ENCODE results near the gene CNTN4. TPM values are rescaled to one million over a fixed set of nuclear protein-coding genes. Genes with fewer than 3 reads are reported as not detected.

CNTN4 gene
- total RNA-seq, 1 donor from 2014 or later, result not detected

DNA sequence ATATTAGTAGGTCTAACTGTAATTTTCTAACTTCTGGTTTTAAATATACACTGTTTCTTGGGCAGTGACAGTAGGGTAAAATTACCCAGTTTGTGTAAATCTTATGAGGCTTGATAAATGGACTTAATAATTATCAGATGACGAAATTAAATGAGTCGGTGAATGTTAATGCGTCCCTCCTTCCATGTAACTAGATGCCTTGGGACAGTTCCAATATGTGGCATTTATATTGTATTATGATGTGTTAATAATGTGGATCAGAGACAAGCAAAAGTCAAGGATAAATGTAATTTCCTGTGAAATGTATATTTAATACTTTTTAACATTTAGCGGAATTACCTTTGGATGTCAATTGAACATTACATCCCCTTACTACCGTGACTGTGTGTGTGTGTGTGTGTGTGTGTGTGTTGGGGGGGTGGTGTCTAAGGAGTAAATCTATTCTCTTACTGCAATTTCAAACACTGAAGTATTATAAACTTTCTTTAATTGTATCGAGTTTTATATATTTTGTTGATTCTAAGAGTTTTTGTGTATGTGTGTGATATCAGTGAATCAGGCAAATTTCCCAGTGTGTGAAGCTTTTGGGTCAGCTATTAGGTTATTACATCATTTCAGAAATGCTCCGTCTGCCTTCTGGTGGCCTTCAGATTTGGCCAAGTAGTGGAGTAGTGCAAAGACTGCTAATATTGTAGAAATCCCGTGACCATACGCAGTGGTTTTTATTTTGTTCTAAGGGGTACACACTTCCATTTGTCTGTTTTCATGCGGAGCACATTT is 50.1 kb downstream of the CNTN4 start:
- intact Hi-C loops (cut with micrococcal nuclease), result no loop called here

DNA sequence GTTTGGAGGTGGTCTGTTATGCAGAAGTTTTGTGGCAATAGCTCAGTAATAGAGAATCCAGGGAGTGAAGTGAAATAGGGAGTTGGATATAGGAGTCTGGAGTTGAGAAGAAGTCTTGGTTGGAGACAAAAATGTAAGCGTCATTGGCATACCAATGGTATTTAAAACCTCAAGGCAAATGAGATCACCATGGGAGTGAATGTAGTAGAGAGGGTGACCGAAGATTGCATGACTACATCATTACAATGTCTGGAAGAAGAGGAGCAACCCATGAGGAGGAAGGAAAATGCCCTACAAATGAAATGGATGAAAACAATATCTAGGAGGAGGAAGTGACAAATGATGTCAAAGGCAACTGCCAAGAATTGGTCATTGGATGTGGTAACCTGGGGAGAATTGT is 54.4 kb downstream of the CNTN4 start:
- intact Hi-C loops (cut with micrococcal nuclease), result no loop called here

DNA sequence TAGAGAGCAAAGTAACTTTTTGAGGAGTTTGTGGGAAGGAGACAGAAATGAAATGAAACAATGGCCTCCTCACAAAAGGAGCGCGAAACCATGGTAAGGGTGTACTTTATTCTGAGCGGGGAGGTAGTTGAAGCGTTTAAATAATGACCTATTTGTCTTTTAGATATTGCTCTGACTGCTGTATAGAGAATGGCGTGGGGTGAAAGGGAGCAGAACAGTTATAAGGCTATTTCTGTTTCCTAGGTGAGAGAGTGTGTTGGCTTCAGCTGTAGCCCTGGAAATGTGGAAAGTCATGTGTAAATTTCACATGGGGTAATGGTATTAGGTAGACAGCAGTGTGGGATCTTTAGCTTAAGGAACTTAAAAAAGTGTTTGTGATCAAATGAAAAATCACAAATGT is 54.9 kb downstream of the CNTN4 start:
- intact Hi-C loops (cut with micrococcal nuclease), result no loop called here

DNA sequence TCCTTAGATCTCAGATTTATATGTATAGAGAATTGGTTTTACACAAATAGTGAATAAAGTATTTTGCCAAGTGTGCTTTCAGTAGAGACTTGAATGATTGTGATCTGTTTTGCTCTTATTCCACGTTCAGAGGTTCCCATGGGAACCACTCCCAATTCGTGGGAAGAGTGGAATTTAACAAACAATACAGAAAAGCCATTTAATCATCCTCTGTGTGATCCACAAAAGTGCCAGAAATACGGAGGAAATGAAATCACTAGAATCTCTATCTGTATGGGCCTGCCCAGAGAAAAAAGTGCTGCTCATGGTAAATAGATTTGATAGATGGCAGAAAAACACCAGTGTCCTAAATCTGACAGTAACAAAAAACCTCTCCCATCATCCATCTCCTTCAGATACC is 56.0 kb downstream of the CNTN4 start:
- intact Hi-C loops (cut with micrococcal nuclease), result no loop called here

GRCh38 chr3:2156244-2156847 is 57.7 kb downstream of the CNTN4 start:
- intact Hi-C loops (cut with micrococcal nuclease), result no loop called here

GRCh38 chr3:2158828-2159227 is 60.2 kb downstream of the CNTN4 start:
- intact Hi-C loops (cut with micrococcal nuclease), result no loop called here

GRCh38 chr3:2166552-2166951 is 67.9 kb downstream of the CNTN4 start:
- intact Hi-C loops (cut with micrococcal nuclease), result no loop called here

DNA sequence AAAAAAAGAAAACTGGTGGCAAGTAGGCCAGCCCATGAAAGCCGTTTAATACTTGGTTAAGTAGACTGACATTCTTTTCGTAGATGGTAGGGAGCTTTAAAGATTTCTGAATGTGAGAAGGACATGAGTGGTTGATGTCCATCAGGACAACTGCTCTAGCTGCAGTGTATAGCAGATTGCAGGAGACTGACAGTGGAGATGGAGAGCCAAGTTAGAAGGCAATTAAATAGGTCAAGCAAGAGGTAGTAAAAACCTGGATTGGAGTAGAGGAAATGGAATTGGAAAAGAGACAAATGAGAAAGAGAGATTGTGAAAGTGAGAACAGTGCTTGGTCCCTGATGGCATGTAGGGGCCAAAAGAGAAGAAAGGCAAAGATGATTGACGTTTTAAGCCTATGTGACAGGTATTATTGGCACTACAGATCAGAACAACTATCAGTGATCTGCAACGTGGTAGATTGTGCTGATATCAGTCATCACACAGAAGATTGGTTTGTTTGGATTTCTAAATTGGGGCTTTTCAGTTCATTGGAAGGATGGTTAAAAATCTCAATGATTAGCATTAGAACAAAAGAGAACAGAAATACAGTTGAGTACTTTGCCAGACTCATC is 74.0 kb downstream of the CNTN4 start:
- intact Hi-C loops (cut with micrococcal nuclease), result no loop called here

GRCh38 chr3:2180634-2181033 is 82.0 kb downstream of the CNTN4 start:
- intact Hi-C loops (cut with micrococcal nuclease), result no loop called here

DNA sequence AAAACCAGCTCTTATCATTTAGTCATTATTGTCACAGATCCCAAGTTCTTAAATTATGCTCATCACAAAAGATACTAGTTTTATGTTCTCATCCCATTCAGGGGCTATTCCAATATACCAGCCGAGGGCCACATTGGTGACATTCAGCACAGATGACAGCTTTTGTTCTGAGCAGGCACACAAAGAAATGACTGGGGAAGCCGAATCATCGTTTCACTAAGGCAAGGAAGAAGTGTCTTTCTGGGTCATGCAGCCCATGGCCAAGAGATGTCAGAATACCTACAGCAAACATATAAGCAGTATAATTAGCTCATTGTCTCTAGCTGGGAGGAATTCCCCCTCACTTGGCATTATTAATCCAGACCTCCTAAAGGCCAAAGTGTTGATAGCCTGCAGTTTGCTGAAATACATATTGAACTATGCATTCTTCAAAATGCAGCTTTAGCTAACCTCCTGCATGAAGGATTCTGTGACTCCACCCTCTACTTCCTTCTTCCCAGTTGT is 100.2 kb downstream of the CNTN4 start:
- intact Hi-C loops (cut with micrococcal nuclease), result no loop called here

DNA sequence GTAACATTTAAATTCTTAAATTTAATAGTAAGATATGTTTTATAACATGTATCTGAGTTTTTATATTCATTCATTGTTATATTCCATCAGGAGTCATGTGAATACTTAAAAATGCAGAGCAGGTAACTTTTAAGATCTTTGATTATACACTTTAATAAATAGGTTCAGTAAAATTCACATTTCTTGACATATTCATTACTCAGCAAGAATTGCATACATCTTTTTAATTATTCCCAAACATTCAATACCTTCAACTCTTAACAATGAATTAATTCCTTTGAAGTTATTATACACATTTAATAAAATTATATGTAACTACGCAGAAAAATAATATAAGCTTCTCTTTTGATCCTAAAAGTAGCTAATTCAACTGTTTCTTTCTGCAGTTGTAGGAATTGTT is 105.4 kb downstream of the CNTN4 start:
- intact Hi-C loops (cut with micrococcal nuclease), result no loop called here

- intact Hi-C loops (cut with micrococcal nuclease), result no loop called here
Observed at GRCh38 chr3:2205692-2206091, 107.0 kb downstream of the CNTN4 start.

DNA sequence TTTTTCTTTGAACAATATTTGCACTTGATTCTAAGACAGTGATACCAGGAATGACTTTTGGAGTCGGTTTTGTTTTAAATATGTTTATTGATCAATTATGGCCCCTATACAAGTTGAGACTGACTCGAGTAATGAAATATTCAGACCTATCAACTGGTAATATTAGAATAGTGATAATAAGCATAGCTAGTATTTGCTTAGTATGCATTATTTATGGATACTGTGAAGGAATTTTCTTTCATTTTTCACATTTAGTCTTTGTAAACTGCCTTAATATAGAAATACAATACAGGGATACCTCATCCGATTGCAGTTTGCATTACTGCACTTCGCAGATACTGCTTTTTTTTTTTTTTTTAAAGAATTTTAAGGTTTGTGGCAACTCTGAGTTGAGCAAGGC is 107.9 kb downstream of the CNTN4 start:
- intact Hi-C loops (cut with micrococcal nuclease), result no loop called here

DNA sequence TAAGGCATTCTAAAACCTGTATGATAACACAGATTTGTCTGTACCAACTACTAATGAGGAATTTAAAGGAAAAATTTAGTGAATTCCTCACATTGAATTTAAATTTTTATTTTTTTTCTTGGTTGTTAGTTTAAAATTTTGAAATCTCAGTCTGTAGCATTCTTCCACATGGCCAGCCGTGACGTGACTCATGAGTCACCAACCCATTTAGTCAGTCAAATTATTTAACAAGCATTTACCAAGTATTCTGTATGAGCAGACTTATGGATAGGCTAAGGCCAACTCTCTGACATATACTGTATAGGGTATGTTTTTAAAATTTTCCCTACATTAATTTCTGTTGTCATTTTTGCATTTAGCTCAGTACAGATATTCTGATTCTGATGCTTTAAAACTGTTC is 112.9 kb downstream of the CNTN4 start:
- intact Hi-C loops (cut with micrococcal nuclease), result no loop called here

DNA sequence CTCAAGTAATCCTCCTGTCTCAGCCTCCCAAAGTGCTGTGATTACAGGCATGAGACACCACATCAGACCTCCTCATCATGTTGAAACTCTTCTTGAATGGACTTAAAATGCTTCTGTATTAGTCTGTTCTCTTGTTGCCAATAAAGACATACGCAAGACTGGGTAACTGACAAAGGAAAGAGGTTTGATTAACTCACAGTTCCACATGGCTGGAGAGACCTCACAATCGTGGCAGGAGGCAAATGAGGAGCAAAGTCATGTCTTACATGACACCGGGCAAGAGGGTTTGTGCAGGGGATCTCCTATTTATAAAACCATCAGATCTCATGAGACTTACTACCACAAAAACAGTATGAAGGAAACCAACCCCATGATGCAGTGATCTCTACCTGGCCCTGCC is 113.5 kb downstream of the CNTN4 start:
- intact Hi-C loops (cut with micrococcal nuclease), result no loop called here

DNA sequence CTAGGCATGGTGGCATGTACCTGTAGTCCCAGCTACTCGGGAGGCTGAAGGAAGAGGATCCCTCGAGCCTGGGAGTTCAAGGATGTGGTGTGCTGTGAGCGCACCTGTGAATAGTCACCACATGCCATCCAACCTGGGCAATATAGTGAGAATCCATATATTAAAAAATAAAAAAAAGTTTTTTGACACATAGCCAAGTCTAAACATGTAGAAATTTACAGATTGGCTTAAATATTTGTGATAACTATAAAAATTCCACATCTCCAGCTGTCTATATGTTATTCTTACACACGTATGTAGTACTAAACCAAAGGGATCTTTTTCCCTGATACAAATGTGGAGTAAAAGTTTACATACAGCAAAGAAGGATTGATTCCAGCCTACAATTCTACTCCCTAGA is 119.7 kb downstream of the CNTN4 start:
- intact Hi-C loops (cut with micrococcal nuclease), result no loop called here

DNA sequence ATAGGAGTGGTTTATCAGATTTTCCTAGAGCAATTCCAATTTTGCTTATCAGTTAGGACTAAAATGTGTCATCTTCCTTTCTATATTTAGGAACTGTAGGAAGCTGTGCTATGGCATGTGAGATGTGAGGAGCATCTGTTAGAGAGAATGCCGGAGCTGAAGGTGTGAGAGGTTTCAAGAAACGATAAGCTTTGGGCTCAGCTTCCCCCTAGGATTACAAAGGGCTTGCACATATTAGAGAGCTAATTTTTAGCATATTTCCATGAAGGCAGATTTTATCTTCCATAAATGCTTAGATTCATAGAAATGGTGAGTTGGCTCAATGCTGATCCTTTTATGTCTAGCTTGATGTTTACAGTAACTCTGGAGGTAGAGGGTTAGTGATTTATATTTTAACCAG is 120.2 kb downstream of the CNTN4 start:
- intact Hi-C loops (cut with micrococcal nuclease), result no loop called here

GRCh38 chr3:2236203-2236602 is 137.5 kb downstream of the CNTN4 start:
- intact Hi-C loops (cut with micrococcal nuclease), result no loop called here

DNA sequence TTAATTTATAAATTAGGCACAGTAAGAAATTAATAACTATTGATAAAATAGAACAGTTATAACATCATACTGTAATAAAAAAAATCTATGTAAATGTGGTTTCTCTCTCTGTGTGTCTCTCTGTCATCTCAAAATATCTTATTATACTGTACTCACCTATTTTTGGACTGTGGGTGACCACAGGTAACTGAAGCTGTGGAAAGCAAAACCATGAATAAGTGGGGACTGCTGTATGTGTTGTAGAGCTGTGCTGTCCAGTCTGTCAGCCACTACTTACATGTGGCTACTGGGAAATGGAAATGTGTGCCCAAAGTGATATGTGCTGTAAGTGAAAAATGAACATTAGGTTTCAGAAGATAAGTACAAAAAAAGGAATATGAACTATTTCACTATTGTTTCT is 145.5 kb downstream of the CNTN4 start:
- intact Hi-C loops (cut with micrococcal nuclease), result no loop called here

GRCh38 chr3:2246873-2247648 is 148.4 kb downstream of the CNTN4 start:
- intact Hi-C loops (cut with micrococcal nuclease), result no loop called here

GRCh38 chr3:2247831-2248230 is 149.2 kb downstream of the CNTN4 start:
- intact Hi-C loops (cut with micrococcal nuclease), result no loop called here

GRCh38 chr3:2250783-2251182 is 152.1 kb downstream of the CNTN4 start:
- intact Hi-C loops (cut with micrococcal nuclease), result no loop called here
